ENCODE data around the gene CALN1. TPM values are rescaled to one million over a fixed set of nuclear protein-coding genes. Genes with fewer than 3 reads are reported as not detected.
"Not testable (repeated sequence)": the region's sequence is repeated elsewhere in the genome, so short reads cannot be mapped to it uniquely, and the experiment has no call there.

The CALN1 gene
- total RNA-seq, result under 1 TPM in 3 of 4 donors, not detected in 1; under 0.01 to 0.33 (median 0.10) TPM

GRCh38 chr7:72412121-72412618, at the start of gene CALN1:
Gene CALN1, minus strand, starts transcription at chr7:72412338.
- H3K9me3 ChIP-seq; H3K27me3 ChIP-seq; H3K4me3 ChIP-seq (replicated peaks in 1 of 3); H3K4me1 ChIP-seq; DNase-seq; H3K36me3 ChIP-seq; intact Hi-C loops (cut with DNase I); H3K27ac ChIP-seq: not testable (repeated sequence)
- WGBS, 2 donors, result 95 to 96% methylated on average over 21 of the region's 21 CpGs

DNA sequence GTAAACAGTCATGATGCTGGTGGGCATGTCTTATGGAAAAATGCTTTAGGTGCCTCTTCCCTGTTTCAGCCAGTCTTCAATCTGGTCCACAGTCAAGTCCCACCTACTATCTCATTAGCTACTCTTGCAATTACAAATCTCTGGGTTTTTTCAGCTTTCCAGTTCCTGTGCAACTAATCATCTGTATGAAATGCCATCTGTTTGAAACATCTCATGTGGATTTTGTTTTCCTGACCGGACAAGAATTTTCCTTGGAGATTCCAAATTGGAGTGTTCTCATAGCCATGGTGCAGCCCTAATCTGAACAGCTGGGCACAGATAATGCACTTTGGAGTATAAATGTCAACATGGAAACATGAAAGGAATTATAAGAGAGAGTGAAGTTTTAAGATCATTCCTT, 41.3 kb upstream of the CALN1 start:
- DNase-seq, result no peak
- H3K4me3 ChIP-seq (replicated peaks in 1 of 3), result no peak overlapping the region
- TF ChIP-seq POLR2A (IDR thresholded peaks at IDR 0.05) (no peak), CTCF (IDR thresholded peaks at IDR 0.05) (no peak)
- H3K27ac ChIP-seq, result no peak overlapping the region
- 91 to 97% methylated on average over 1 of the region's 1 CpG for WGBS, 2 donors
- no peaks in the 10 kb centered on the region for H3K4me1 ChIP-seq
- no peaks in the 10 kb centered on the region for H3K36me3 ChIP-seq
- H3K27me3 ChIP-seq, result no peaks in the 10 kb centered on the region
- intact Hi-C loops (cut with DNase I), result no loop called here
- no peaks in the 10 kb centered on the region for H3K9me3 ChIP-seq

- no peak for DNase-seq
- 79 to 93% methylated on average over 13 to 17 of the region's 17 CpGs for WGBS, 2 donors
- TF ChIP-seq CTCF (IDR thresholded peaks at IDR 0.05), result no peak
- TF ChIP-seq POLR2A (IDR thresholded peaks at IDR 0.05), result no peak
- Histone ChIP-seq H3K4me1 (no peaks in the 10 kb centered on the region), H3K9me3 (no peaks in the 10 kb centered on the region), H3K27ac (no peak overlapping the region), H3K4me3 (replicated peaks in 1 of 3) (no peak overlapping the region), H3K36me3 (no peaks in the 10 kb centered on the region), H3K27me3 (no peaks in the 10 kb centered on the region)
- intact Hi-C loops (cut with DNase I), result no loop called here
These were observed 35.5 kb upstream of the CALN1 start for GRCh38 chr7:72447465-72448204.

DNA sequence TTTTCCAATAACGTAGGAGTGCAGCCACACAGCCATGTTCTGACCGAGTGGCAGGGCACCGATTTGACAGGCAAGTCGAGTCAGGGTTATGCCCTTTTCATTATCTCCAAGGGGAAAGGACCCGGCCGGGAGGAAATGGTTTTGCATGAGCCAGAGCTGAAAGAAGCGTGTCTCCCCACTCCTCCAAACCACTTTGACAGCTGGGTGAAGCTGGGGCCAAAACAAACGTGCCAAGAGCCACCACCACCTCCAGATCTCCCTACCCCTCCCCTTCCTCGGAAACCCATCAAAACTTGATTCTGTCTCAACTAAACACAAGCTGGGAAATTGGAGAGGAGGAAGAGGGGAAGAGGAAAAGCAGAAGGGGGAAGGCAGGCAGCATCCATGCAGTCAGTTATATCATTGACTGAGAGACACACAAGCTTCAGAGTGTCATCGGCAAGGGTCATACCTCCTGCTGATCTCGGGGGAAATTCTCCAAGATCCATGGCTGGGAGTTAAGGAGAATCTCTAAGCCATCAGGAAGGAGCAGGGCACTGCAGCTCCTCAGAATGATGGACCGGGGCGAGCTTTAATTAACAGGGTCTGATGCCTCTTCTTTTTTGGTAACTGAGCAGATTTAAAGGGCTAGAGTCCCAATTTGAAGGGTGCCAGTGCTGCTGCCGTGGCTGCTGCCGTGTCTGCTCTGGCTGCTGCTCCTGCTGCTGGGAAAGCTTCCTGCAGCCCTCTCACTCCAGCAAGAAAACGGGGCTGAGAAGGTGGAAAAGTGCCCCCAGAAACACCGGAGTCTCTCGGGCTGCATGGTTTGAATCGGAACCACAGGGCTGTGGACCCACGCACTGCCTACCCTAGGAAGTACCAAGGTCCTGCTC, 34.7 kb upstream of the CALN1 start:
- Histone ChIP-seq H3K36me3 (no peaks in the 10 kb centered on the region), H3K27ac (no peak overlapping the region), H3K9me3 (no peaks in the 10 kb centered on the region), H3K4me3 (replicated peaks in 1 of 3) (no peak overlapping the region), H3K4me1 (no peaks in the 10 kb centered on the region), H3K27me3 (no peaks in the 10 kb centered on the region)
- intact Hi-C loops (cut with DNase I), result no loop called here
- DNase-seq, result no peak
- 32 to 33% methylated on average over 18 to 20 of the region's 20 CpGs for WGBS, 2 donors
- TF ChIP-seq POLR2A (IDR thresholded peaks at IDR 0.05) (no peak), CTCF (IDR thresholded peaks at IDR 0.05) (no peak)

DNA sequence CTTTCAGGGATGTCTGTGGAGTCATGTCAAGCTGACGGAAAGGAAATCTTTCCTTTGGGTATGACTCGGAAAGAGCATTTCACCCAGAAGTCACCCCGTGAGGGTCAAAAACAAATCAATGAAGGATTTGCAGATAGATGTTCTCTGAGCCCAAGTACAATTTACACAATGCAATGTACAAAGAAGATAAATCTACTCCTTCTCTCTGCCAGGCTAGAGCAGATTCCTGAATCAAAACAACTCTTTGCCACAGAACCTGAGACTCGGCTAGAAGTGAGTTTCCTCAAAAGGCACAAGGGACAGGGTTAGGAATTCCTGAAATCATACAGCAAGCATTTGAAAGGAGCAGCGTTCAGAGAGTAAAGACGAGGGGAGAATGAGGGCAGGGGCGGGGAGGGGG, 34.0 kb upstream of the CALN1 start:
- no peak overlapping the region for H3K4me3 ChIP-seq (replicated peaks in 1 of 3)
- WGBS, 2 donors, result 53 to 55% methylated on average over 7 of the region's 7 CpGs
- DNase-seq, result no peak
- no peak overlapping the region for H3K27ac ChIP-seq
- TF ChIP-seq POLR2A (IDR thresholded peaks at IDR 0.05) (no peak), CTCF (IDR thresholded peaks at IDR 0.05) (no peak)
- no peaks in the 10 kb centered on the region for H3K27me3 ChIP-seq
- H3K4me1 ChIP-seq, result no peaks in the 10 kb centered on the region
- H3K36me3 ChIP-seq, result no peaks in the 10 kb centered on the region
- H3K9me3 ChIP-seq, result no peaks in the 10 kb centered on the region
- intact Hi-C loops (cut with DNase I), result no loop called here
